GM12878 (cell line): ENCODE results near the gene DAO. TPM values are rescaled to one million over a fixed set of nuclear protein-coding genes. Genes with fewer than 3 reads are reported as not detected.

Experiments used
- CUX1 ChIP-seq: IDR thresholded peaks from 2 replicates; pipeline ENCODE4 v1.6.1; 2012; ENCODE audit warnings: improper control_type of control experiment, low read depth, low read length; ENCODE audit not compliant: insufficient replicate concordance
- HCFC1 ChIP-seq: fragments of 150-350 bp; IDR thresholded peaks from 2 replicates; pipeline ENCODE4 v1.6.1; 2014; ENCODE audit warnings: low read length
- IRF5 ChIP-seq: fragments of 450-650 bp; IDR thresholded peaks from 2 replicates; pipeline ENCODE4 v1.6.1; 2017; ENCODE audit warnings: borderline replicate concordance
- KLF5 ChIP-seq: fragments of 450-650 bp; IDR thresholded peaks from 2 replicates; pipeline ENCODE4 v1.6.1; 2014; ENCODE audit warnings: mild to moderate bottlenecking; ENCODE audit not compliant: partially characterized antibody
- MEF2A ChIP-seq: IDR thresholded peaks from 2 replicates; pipeline ENCODE4 v1.6.1; 2011; ENCODE audit warnings: low read depth, mild to moderate bottlenecking, low read length, moderate library complexity; ENCODE audit not compliant: insufficient read depth
- MEF2B ChIP-seq: fragments of 450-650 bp; IDR thresholded peaks from 2 replicates; pipeline ENCODE4 v1.6.1; 2018; ENCODE audit warnings: mild to moderate bottlenecking, moderate library complexity; ENCODE audit not compliant: partially characterized antibody, poor library complexity, severe bottlenecking
- SUPT20H ChIP-seq: IDR thresholded peaks from 2 replicates; pipeline ENCODE4 v1.6.1; 2011; ENCODE audit warnings: low read depth, mild to moderate bottlenecking, low read length, moderate library complexity, borderline replicate concordance; ENCODE audit not compliant: control insufficient read depth
- ZBTB11 ChIP-seq: fragments of 450-650 bp; formaldehyde crosslinking; IDR thresholded peaks from 2 replicates; pipeline ENCODE4 v1.5.0; 2022; ENCODE audit warnings: mild to moderate bottlenecking, missing genetic modification characterization
- ZNF622 ChIP-seq: fragments of 450-650 bp; IDR thresholded peaks from 2 replicates; pipeline ENCODE4 v1.6.1; 2017; ENCODE audit warnings: mild to moderate bottlenecking, inconsistent platforms
- ZNF687 ChIP-seq: fragments of 450-650 bp; IDR thresholded peaks from 2 replicates; pipeline ENCODE4 v1.6.1; 2017; ENCODE audit warnings: mild to moderate bottlenecking, moderate library complexity
- ZZZ3 ChIP-seq: IDR thresholded peaks from 2 replicates; pipeline ENCODE4 v1.6.1; 2011; ENCODE audit warnings: low read depth; ENCODE audit not compliant: control insufficient read depth, insufficient read length
- polyA plus RNA-seq, 11 experiments: library from polyadenylated mRNA; depleted of rRNA in 4 of 11; unstranded in 6 of 11; stranded (reverse) in 5 of 11; fragments of >200 nt; fragmentation: Nextera tagmentation in 4 of 11; fragmentation: Illumina TruSeq in 1 of 11; extraction: Ambion mirVana in 4 of 11; extraction: Trizol in 1 of 11; gene quantifications; 1 replicate in 1 of 11; 2 replicates in 10 of 11; pipeline versions ENCODE4 v1.2.1 to v1.2.3, GENCODE V29; 2011 to 2016; ENCODE audit warnings: inconsistent platforms in 2 of 11, missing spikeins in 2 of 11, low read depth in 1 of 11
- total RNA-seq, 4 experiments: library from RNA; depleted of rRNA in 3 of 4; stranded (reverse); fragments of >200 nt in 3 of 4; fragmentation: Illumina TruSeq in 1 of 4; extraction: Trizol in 1 of 4; gene quantifications; 2 replicates each; pipeline versions ENCODE4 v1.2.1 to v1.2.3, GENCODE V29; 2013 to 2021

The DAO gene
- total and polyA plus RNA-seq, 10 of the 15 experiments (the other 5 are each of a cell fraction or from before 2014, with no cell fraction given) = 0.15 TPM; not detected in 9

- TF ChIP-seq ZBTB11 = no peak
- no peak for TF ChIP-seq MEF2B
- TF ChIP-seq SUPT20H = no peak
- peak; percentile 75 for TF ChIP-seq HCFC1
- no peak for TF ChIP-seq CUX1
- TF ChIP-seq ZZZ3 = no peak
- no peak for TF ChIP-seq IRF5
- no peak for TF ChIP-seq KLF5
- no peak for TF ChIP-seq ZNF687
- TF ChIP-seq ZNF622 = no peak
- TF ChIP-seq MEF2A = no peak
Observed at GRCh38 chr12:108939594-108939993, 59.7 kb downstream of the DAO start (continued).
